Gastroesophageal sphincter (tissue), 3 donors: ENCODE measurements around the gene ANAPC16.

Experiments
- POLR2A ChIP-seq, 2 donors: fragments of 450-650 bp; IDR thresholded peaks; one replicate each; pipeline ENCODE4 v1.6.1; 2017; ENCODE audit warnings: antibody characterized with exemption in 2 of 2, mild to moderate bottlenecking in 2 of 2, moderate library complexity in 1 of 2
- TF ChIP-seq, protein P1 (sequence below), 4 experiments: fragments of 200-600 bp in 2 of 4; fragments of 450-650 bp in 2 of 4; sonication (generic) in 1 of 4; IDR thresholded peaks; one replicate each; pipeline ENCODE4 v1.5.1; 2017 to 2019; ENCODE audit warnings: antibody characterized with exemption in 4 of 4, mild to moderate bottlenecking in 2 of 4, moderate library complexity in 2 of 4

GRCh38 chr10:72264536-72264935 is 48.7 kb downstream of the ANAPC16 start:
- TF ChIP-seq, protein P1, sequence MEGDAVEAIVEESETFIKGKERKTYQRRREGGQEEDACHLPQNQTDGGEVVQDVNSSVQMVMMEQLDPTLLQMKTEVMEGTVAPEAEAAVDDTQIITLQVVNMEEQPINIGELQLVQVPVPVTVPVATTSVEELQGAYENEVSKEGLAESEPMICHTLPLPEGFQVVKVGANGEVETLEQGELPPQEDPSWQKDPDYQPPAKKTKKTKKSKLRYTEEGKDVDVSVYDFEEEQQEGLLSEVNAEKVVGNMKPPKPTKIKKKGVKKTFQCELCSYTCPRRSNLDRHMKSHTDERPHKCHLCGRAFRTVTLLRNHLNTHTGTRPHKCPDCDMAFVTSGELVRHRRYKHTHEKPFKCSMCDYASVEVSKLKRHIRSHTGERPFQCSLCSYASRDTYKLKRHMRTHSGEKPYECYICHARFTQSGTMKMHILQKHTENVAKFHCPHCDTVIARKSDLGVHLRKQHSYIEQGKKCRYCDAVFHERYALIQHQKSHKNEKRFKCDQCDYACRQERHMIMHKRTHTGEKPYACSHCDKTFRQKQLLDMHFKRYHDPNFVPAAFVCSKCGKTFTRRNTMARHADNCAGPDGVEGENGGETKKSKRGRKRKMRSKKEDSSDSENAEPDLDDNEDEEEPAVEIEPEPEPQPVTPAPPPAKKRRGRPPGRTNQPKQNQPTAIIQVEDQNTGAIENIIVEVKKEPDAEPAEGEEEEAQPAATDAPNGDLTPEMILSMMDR (IDR thresholded peaks at IDR 0.05), result no peak
- no peak for TF ChIP-seq POLR2A (IDR thresholded peaks at IDR 0.05)
